ENCODE data around the gene SLC25A12.

DNA sequence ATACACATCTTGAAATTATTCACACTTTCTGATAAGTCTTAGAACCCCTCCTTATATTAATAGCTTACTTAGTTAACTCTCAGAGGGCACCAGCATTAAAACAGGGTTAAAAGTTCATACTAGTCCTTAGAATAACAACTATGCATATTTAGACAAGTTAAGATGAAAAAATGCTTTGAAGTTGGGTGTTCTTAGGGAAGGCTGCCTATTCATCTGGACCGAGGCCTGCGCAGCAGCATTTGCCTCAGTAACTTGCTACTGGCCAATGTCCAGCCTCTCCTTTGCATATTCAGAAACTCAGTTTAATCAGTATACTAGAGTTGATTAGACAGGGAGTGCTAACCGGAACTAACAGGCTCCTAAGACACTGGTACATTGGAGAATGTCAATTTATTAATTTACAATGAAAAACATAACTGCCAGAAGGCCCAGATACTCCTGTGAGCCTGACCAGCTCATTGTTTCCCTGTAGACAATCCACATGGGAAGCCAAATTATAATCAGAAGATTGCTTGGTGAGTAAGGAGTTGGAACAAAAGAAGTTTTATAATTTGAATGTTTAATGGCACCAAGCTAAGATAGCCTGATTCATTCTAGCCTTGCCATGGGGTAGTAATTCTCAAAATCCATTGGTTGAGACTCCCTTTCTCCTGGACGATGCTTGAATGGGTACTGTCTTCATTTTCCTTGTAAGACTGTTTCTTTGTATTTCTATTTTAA is 157.9 kb downstream of the SLC25A12 start:
- no peak for TF ChIP-seq PHF8 (CRISPR knock-in tag; IDR thresholded peaks at IDR 0.05)
- no peak for TF ChIP-seq ZNF496 (CRISPR knock-in tag; IDR thresholded peaks at IDR 0.05; ENCODE audit: insufficient replicate concordance)
- TF ChIP-seq, protein P1, sequence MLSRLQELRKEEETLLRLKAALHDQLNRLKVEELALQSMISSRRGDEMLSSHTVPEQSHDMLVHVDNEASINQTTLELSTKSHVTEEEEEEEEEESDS (CRISPR knock-in tag; IDR thresholded peaks at IDR 0.05; ENCODE audit: borderline replicate concordance): no peak
- no peak for TF ChIP-seq ELF4 (CRISPR knock-in tag; IDR thresholded peaks at IDR 0.05; ENCODE audit: borderline replicate concordance)
